Measurements from ENCODE around the gene SLIT3. TPM values are rescaled to one million over a fixed set of nuclear protein-coding genes. Genes with fewer than 3 reads are reported as not detected.

The SLIT3 gene
- total and polyA plus RNA-seq, 8 donors = 1.2 to 24.5 (median 8.6) TPM

DNA sequence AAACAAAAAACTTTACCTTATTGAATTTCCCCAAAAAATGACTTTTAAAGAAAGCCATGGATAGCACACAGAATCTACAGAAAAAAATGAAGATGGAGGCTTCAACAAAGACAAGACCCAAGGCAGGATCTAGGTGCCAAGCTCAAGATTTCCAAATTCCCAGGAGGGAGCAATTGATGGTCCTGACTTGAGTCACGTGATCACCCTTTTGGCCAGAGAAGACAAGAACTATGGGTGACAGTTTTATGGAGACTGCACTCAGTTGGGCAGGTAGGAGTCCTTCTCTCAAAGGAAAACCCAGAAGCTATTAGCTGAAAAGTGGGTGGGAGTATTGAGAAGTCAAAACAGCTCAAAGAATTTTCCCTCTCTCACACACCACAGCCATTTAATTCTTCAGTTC is 3.2 kb upstream of the SLIT3 start:
- TF ChIP-seq POLR2AphosphoS5 (IDR thresholded peaks at IDR 0.05) = no peak
- Histone ChIP-seq H3K4me3 (no peak overlapping the region), H3K36me3 (no peaks in the 10 kb centered on the region), H3K4me1 (peaks cover 7 to 33% (median 29%) of the 10 kb centered on the region in 4 donors), H3K27me3 (peaks cover 0 to 70% (median 12%) of the 10 kb centered on the region in 3 donors), H3K27ac (no peak overlapping the region), H3K9me3 (no peaks in the 10 kb centered on the region)
- WGBS, 5 donors = 71 to 83% (median 80%) methylated on average over 1 of the region's 1 CpG
- intact Hi-C loops (cut with DNase I; ENCODE audit: low total_unique reads) = loop anchor here (5.0 to 10.0 kb wide), 2 partner anchors 317 to 619 kb away; no protein-coding TSS in a partner anchor
- DNase-seq = no peak

DNA sequence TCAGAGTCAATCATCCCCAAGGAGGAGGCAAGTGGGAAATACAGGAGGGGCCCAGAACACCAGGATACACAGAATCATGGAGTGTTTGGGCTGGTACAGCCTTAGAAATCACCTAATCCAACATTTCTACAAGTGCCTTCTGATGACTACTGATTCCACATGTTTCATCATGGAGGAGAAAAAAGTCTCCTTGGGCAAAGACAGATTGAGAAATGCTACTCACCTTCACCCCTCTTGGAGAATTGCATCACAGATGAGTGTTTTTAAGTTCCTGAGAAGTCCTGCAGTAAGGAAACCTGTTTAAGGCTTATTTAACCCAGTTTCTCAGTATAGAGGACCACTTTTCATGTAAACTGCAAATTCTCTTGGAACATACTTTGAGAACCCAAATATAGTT is 2.2 kb upstream of the SLIT3 start:
- TF ChIP-seq, protein P1, sequence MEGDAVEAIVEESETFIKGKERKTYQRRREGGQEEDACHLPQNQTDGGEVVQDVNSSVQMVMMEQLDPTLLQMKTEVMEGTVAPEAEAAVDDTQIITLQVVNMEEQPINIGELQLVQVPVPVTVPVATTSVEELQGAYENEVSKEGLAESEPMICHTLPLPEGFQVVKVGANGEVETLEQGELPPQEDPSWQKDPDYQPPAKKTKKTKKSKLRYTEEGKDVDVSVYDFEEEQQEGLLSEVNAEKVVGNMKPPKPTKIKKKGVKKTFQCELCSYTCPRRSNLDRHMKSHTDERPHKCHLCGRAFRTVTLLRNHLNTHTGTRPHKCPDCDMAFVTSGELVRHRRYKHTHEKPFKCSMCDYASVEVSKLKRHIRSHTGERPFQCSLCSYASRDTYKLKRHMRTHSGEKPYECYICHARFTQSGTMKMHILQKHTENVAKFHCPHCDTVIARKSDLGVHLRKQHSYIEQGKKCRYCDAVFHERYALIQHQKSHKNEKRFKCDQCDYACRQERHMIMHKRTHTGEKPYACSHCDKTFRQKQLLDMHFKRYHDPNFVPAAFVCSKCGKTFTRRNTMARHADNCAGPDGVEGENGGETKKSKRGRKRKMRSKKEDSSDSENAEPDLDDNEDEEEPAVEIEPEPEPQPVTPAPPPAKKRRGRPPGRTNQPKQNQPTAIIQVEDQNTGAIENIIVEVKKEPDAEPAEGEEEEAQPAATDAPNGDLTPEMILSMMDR (IDR thresholded peaks at IDR 0.05) = no peak
- TF ChIP-seq POLR2AphosphoS5 (IDR thresholded peaks at IDR 0.05) (no peak), EP300 (IDR thresholded peaks at IDR 0.05) (no peak), POLR2A (IDR thresholded peaks at IDR 0.05) (no peak)
- Histone ChIP-seq H3K36me3 (no peaks in the 10 kb centered on the region), H3K4me1 (peaks cover 7 to 37% (median 29%) of the 10 kb centered on the region in 4 donors), H3K27ac (no peak overlapping the region), H3K9me3 (no peaks in the 10 kb centered on the region), H3K27me3 (peaks cover 0 to 74% (median 12%) of the 10 kb centered on the region in 3 donors), H3K4me3 (no peak overlapping the region)
- intact Hi-C loops (cut with DNase I; ENCODE audit: low total_unique reads) = loop anchor here (5.0 to 10.0 kb wide), 2 partner anchors 316 to 618 kb away; no protein-coding TSS in a partner anchor
- DNase-seq = no peak

DNA sequence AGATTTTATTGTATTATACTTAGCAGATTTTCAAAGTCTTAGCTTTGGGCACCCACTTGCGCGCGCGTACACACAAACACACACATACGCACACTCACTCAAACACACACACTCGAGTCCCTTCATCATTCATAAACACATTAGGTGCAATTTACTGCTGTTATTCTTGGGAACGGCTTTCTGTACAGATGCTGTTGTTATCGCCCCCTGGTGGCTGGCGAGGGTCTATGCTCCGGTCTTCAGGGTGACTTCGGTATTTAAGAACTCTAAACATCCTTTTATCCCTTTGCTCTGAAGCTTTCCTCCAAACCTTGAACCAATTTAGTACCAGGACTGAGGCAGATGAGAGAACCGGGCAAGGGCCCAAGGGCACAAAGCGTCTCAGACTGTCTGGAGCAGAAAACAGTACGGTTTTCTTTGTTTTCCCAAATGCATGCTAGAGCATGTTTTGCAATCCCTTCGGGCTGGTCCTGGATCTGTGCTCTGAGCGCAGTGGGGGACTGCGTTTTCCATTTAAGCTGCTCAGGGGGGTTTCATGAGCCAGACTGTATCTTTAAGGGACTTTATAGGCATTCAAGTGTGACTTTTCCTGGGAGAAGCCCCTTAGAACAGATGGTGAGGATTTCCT is 1.7 kb upstream of the SLIT3 start:
- peak; percentile 74 to 93 for DNase-seq
- Histone ChIP-seq H3K27me3 (peaks cover 0 to 74% (median 12%) of the 10 kb centered on the region in 3 donors), H3K27ac (no peak overlapping the region), H3K4me1 (peaks cover 7 to 42% (median 29%) of the 10 kb centered on the region in 4 donors), H3K9me3 (no peaks in the 10 kb centered on the region), H3K36me3 (no peaks in the 10 kb centered on the region), H3K4me3 (no peak overlapping the region)
- TF ChIP-seq EP300 (IDR thresholded peaks at IDR 0.05) = no peak
- TF ChIP-seq, protein P1 (IDR thresholded peaks at IDR 0.05) = peak in 5 of 7 experiments; percentile 74 to 91 (median 88)
- TF ChIP-seq POLR2AphosphoS5 (IDR thresholded peaks at IDR 0.05) = no peak
- TF ChIP-seq POLR2A (IDR thresholded peaks at IDR 0.05) = no peak
- WGBS, 5 donors = 12 to 19% (median 16%) methylated on average over 17 of the region's 17 CpGs
- intact Hi-C loops (cut with DNase I; ENCODE audit: low total_unique reads) = loop anchor here (5.0 to 10.0 kb wide), 2 partner anchors 315 to 618 kb away; no protein-coding TSS in a partner anchor

DNA sequence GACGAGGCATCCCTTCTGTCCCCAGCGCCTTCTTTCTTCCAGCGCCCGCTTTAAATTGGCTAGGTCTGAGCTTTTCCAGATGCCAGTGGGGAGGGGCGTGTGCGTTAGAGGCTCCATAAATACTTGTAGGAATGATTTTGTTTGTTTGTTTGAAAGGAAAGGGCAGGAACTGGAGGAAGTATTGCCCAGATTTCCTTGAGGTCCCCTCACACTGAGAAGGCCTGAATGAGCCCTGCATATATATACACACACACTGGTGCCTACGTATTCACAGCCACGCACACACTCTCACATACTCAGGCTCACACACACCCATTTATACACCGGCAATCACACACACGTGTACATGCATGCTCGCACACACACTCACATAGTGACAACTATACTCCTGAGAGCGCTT is 1.0 kb upstream of the SLIT3 start:
- peaks cover 7 to 47% (median 29%) of the 10 kb centered on the region in 4 donors for H3K4me1 ChIP-seq
- no peak for TF ChIP-seq EP300 (IDR thresholded peaks at IDR 0.05)
- no peak for TF ChIP-seq POLR2A (IDR thresholded peaks at IDR 0.05)
- no peak for TF ChIP-seq POLR2AphosphoS5 (IDR thresholded peaks at IDR 0.05)
- TF ChIP-seq, protein P1 (IDR thresholded peaks at IDR 0.05) = no peak
- DNase-seq = peak in 1 of 2 donors; percentile 32
- no peaks in the 10 kb centered on the region for H3K9me3 ChIP-seq
- 43 to 53% (median 44%) methylated on average over 11 to 12 of the region's 12 CpGs for WGBS, 5 donors
- intact Hi-C loops (cut with DNase I; ENCODE audit: low total_unique reads) = loop anchor here (5.0 to 10.0 kb wide), 2 partner anchors 315 to 617 kb away; no protein-coding TSS in a partner anchor
- H3K4me3 ChIP-seq = peak overlapping the region in 1 of 4 donors; percentile 57
- H3K36me3 ChIP-seq = no peaks in the 10 kb centered on the region
- H3K27me3 ChIP-seq = peaks cover 0 to 74% (median 12%) of the 10 kb centered on the region in 3 donors
- H3K27ac ChIP-seq = peak overlapping the region in 1 of 5 donors; percentile 46

Measured in stomach (tissue), 9 donors.